Left ventricle myocardium inferior (tissue), 1 donor: ENCODE results near the gene HLA-DPA1. TPM values are rescaled to one million over a fixed set of nuclear protein-coding genes. Genes with fewer than 3 reads are reported as not detected.

Experiments used
- DNase-seq: peaks from one replicate; pipeline ENCODE4 v3.0.0-alpha.2; 2020
- H3K27ac ChIP-seq: fragments of 200-600 bp; replicated peaks from 2 replicates; pipeline ENCODE4 v1.8.0; 2021
- H3K27me3 ChIP-seq: fragments of 200-600 bp; 2 replicates; pipeline ENCODE4 v1.8.0; 2021; ENCODE audit warnings: low read depth
- H3K36me3 ChIP-seq: fragments of 200-600 bp; 2 replicates; pipeline ENCODE4 v1.8.0; 2021
- H3K4me1 ChIP-seq: fragments of 200-600 bp; 2 replicates; pipeline ENCODE4 v1.8.0; 2021
- H3K4me3 ChIP-seq: fragments of 200-600 bp; 2 replicates; pipeline ENCODE4 v1.8.0; 2021; ENCODE audit warnings: mild to moderate bottlenecking, moderate library complexity
- H3K9me3 ChIP-seq: fragments of 200-600 bp; replicated peaks from 2 replicates; pipeline ENCODE4 v1.8.0; 2021
- intact Hi-C: fragments of 100-400 bp; cut with micrococcal nuclease; formaldehyde crosslinking; loops from one replicate; pipeline ENCODE4 v1.11.0; 2022
- total RNA-seq: library from RNA; stranded (reverse); fragmentation: NEBNext Ultra II Directional; extraction: Animal tissue kit (Norgen Biotek cat#: 25700); gene quantifications from one replicate; pipeline ENCODE4 v1.2.1, GENCODE V29; 2021
- TF ChIP-seq, protein P1 (sequence below): fragments of 200-600 bp; IDR thresholded peaks from 2 replicates; pipeline ENCODE4 v1.8.0; 2021; ENCODE audit warnings: antibody characterized with exemption, mild to moderate bottlenecking, borderline replicate concordance
- donor health status: DM: no; HTN: yes; CAD: no; lungs with severe emphysema.

HLA-DPA1 gene
- total RNA-seq, 1 donor from 2014 or later = 28.8 TPM

- H3K9me3 ChIP-seq = no peaks in the 10 kb centered on the region
- H3K27ac ChIP-seq = peak overlapping the region; percentile 93
- H3K36me3 ChIP-seq = no peaks in the 10 kb centered on the region
- no peak overlapping the region for H3K4me3 ChIP-seq
- peaks cover 49% of the 10 kb centered on the region for H3K4me1 ChIP-seq
- H3K27me3 ChIP-seq = peaks cover 19% of the 10 kb centered on the region
- TF ChIP-seq, protein P1, sequence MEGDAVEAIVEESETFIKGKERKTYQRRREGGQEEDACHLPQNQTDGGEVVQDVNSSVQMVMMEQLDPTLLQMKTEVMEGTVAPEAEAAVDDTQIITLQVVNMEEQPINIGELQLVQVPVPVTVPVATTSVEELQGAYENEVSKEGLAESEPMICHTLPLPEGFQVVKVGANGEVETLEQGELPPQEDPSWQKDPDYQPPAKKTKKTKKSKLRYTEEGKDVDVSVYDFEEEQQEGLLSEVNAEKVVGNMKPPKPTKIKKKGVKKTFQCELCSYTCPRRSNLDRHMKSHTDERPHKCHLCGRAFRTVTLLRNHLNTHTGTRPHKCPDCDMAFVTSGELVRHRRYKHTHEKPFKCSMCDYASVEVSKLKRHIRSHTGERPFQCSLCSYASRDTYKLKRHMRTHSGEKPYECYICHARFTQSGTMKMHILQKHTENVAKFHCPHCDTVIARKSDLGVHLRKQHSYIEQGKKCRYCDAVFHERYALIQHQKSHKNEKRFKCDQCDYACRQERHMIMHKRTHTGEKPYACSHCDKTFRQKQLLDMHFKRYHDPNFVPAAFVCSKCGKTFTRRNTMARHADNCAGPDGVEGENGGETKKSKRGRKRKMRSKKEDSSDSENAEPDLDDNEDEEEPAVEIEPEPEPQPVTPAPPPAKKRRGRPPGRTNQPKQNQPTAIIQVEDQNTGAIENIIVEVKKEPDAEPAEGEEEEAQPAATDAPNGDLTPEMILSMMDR = no peak
- intact Hi-C loops = loop anchor here (5.0 kb wide), 1 partner anchor 65 kb away; no protein-coding TSS in a partner anchor
- DNase-seq = no peak
Measured at GRCh38 chr6:33017018-33017417, 56.4 kb downstream of the HLA-DPA1 start.

DNA sequence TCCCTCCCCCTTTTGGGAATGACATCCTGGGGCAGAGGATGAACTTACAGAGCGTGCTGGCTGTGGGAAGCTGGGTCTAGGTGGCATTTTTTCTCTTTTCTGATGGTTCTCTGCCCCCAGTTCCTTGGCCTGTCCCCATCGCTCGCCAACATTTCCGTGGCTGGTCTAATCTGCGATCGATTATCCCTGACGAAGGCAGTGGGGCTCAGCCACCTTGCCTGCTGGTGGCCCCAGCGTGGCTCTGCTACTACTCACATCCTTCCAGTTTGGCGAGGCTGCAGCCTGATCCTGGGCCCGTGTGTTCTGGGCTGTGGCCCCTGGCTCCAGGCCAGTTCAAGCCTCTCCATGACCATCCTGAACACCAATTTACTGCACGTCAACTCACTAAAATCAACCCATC is 57.7 kb downstream of the HLA-DPA1 start:
- H3K27me3 ChIP-seq = peaks cover 22% of the 10 kb centered on the region
- no peak overlapping the region for H3K4me3 ChIP-seq
- H3K27ac ChIP-seq = peak overlapping the region; percentile 72
- DNase-seq = no peak
- H3K4me1 ChIP-seq = peaks cover 49% of the 10 kb centered on the region
- intact Hi-C loops = loop anchor here (5.0 kb wide), 1 partner anchor 67 kb away; no protein-coding TSS in a partner anchor
- TF ChIP-seq, protein P1 = no peak
- no peaks in the 10 kb centered on the region for H3K9me3 ChIP-seq
- no peaks in the 10 kb centered on the region for H3K36me3 ChIP-seq

DNA sequence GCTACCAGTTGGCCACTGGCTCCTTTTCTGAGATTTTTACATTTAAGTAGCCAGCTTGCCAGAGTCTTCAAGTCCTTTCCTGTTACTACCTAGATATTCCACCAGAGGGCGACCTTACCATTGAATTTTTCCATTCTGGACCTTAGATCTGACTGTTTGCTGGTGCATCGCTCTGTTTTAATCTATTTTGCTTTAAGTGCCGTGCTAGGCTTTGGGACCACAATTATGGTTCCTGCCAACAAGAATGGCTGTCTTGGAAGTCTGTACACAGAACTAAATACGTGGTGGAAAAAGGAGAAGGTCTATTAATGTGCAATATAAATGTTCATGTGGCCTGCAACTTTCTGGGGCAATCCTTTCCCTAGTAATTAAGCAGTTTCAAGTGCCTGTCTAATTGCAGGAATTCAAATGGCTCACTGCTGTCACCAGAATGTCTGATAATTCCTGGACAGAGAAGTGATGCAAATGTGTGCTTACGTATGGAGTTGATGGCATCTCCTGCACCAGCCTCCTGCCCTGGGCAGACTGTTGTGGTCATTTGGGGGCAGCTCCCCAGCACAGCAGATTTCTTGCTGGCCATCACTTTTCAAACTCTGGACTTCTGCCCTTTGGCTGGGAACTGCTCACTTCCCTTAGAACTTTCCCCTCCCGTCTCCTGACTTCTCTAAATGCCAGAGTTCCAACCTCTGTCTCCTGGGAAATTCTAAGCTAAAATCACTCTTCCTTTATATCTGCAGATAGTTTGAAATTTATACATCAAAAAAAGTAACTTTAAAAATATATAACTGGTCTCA is 58.4 kb downstream of the HLA-DPA1 start:
- DNase-seq = no peak
- TF ChIP-seq, protein P1 = peak; percentile 89
- Histone ChIP-seq H3K36me3 (no peaks in the 10 kb centered on the region), H3K27ac (peak overlapping the region; percentile 72), H3K4me1 (peaks cover 43% of the 10 kb centered on the region), H3K9me3 (no peaks in the 10 kb centered on the region), H3K4me3 (peak overlapping the region; percentile 14), H3K27me3 (peaks cover 28% of the 10 kb centered on the region)
- intact Hi-C loops = loop anchor here (5.0 kb wide), 1 partner anchor 67 kb away; no protein-coding TSS in a partner anchor

Other genes starting within 250 kb of the HLA-DPA1 start
- 22.4 TPM for gene TAP2, start 234.9 kb downstream of the HLA-DPA1 start, total RNA-seq
- 13.2 TPM for gene PSMB8, start 229.6 kb downstream of the HLA-DPA1 start, total RNA-seq
- 15.5 TPM for gene TAP1, start 219.9 kb downstream of the HLA-DPA1 start, total RNA-seq
- 13.4 TPM for gene PSMB9, start 219.5 kb downstream of the HLA-DPA1 start, total RNA-seq
- gene HLA-DMB, start 132.6 kb downstream of the HLA-DPA1 start, total RNA-seq = 9.1 TPM
- gene HLA-DMA, start 120.6 kb downstream of the HLA-DPA1 start, total RNA-seq = 15.8 TPM
- 63.4 TPM for gene BRD2, start 105.1 kb downstream of the HLA-DPA1 start, total RNA-seq
- 1.8 TPM for gene HLA-DOA, start 64.1 kb downstream of the HLA-DPA1 start, total RNA-seq
- gene HLA-DPB1, start 2.3 kb upstream of the HLA-DPA1 start, total RNA-seq = 34.1 TPM
- gene COL11A2, start 118.8 kb upstream of the HLA-DPA1 start, total RNA-seq = 1.3 TPM
- 40.3 TPM for gene RXRB, start 127.0 kb upstream of the HLA-DPA1 start, total RNA-seq
- 50.5 TPM for gene SLC39A7, start 127.2 kb upstream of the HLA-DPA1 start, total RNA-seq
- gene HSD17B8, start 131.0 kb upstream of the HLA-DPA1 start, total RNA-seq = 18.2 TPM
- gene RING1, start 134.9 kb upstream of the HLA-DPA1 start, total RNA-seq = 28.4 TPM
- gene VPS52, start 198.2 kb upstream of the HLA-DPA1 start, total RNA-seq = 35.1 TPM
- 950 TPM for gene RPS18, start 198.4 kb upstream of the HLA-DPA1 start, total RNA-seq
- 7.5 TPM for gene B3GALT4, start 203.5 kb upstream of the HLA-DPA1 start, total RNA-seq
- gene WDR46, start 215.6 kb upstream of the HLA-DPA1 start, total RNA-seq = 13.3 TPM
- gene PFDN6, start 216.0 kb upstream of the HLA-DPA1 start, total RNA-seq = 47.8 TPM
- 59.4 TPM for gene RGL2, start 225.3 kb upstream of the HLA-DPA1 start, total RNA-seq
- gene TAPBP, start 240.4 kb upstream of the HLA-DPA1 start, total RNA-seq = 92.3 TPM
- gene ZBTB22, start 244.1 kb upstream of the HLA-DPA1 start, total RNA-seq = 13.3 TPM
- 17.7 TPM for gene DAXX, start 249.3 kb upstream of the HLA-DPA1 start, total RNA-seq